Keratinocyte (primary cell): Measurements from ENCODE around the gene FAM221B.

ENCODE experiments used
- CTCF ChIP-seq, 3 experiments: IDR thresholded peaks in 1 of 3; conservative IDR thresholded peaks in 1 of 3; optimal IDR thresholded peaks in 1 of 3; 2 replicates in 2 of 3; 3 replicates in 1 of 3; pipeline versions ENCODE3 to v1.5.1; 2011; ENCODE audit warnings: low read length in 3 of 3, mild to moderate bottlenecking in 3 of 3, moderate library complexity in 2 of 3, control low read depth in 1 of 3, inconsistent platforms in 1 of 3; ENCODE audit not compliant: insufficient read depth in 2 of 3; ENCODE audit errors: extremely low read depth in 1 of 3
- EZH2 ChIP-seq: IDR thresholded peaks from one replicate; pipeline ENCODE4 v1.6.1; 2012; ENCODE audit warnings: inconsistent platforms, mild to moderate bottlenecking, low read length, moderate library complexity

- no peak for TF ChIP-seq CTCF (optimal IDR thresholded peaks at IDR 0.05 in 1 of 3, IDR thresholded peaks at IDR 0.05 in 1 of 3, conservative IDR thresholded peaks at IDR 0.05 in 1 of 3; ENCODE audit: extremely low read depth in 1 of 3, insufficient read depth in 2 of 3, low read length in 3 of 3)
- TF ChIP-seq EZH2 = no peak
Measured at GRCh38 chr9:35793461-35793860, 35.1 kb downstream of the FAM221B start.
